ENCODE results near the gene C14orf132. TPM values are rescaled to one million over a fixed set of nuclear protein-coding genes. Genes with fewer than 3 reads are reported as not detected.

The C14orf132 gene
- total RNA-seq, 2 experiments from 2014 or later, result 2.0 to 2.4 TPM

DNA sequence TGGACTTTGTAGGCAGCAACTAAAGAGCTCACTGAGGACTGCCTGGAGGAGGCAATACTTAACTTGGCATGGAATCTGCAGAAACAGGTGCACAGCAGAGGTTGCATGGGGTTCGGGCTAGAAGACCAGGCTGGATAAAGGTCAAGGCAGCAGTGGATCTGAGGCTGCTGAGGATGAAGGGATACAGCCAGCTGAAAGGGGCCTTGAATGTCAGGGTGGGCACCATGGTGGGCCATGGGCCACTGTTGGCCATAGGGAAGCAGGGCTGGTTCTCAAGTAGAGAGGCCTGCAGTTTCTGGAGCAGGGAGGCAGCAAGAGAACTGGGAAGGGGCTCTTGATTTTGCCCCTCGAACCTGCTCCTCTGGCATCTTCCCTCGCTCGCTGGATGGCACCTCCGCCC lies 55.5 kb downstream of the C14orf132 start:
- Mint-ChIP-seq H3K27ac (no peak overlapping the region), H3K9me3 (no peaks in the 10 kb centered on the region), H3K4me3 (no peak overlapping the region), H3K27me3 (peaks cover 6% of the 10 kb centered on the region), H3K36me3 (ENCODE audit: low read depth) (no peaks in the 10 kb centered on the region), H3K4me1 (ENCODE audit: low read depth) (no peaks in the 10 kb centered on the region)
- intact Hi-C loops (cut with DNase I, micrococcal nuclease), result no loop called here
- Histone ChIP-seq H3K27me3 (ENCODE audit: control insufficient read depth in 1 of 2, insufficient read depth in 2 of 2, low read length in 2 of 2) (peaks cover 0 to 4% of the 10 kb centered on the region in 2 experiments), H3K9me3 (ENCODE audit: control insufficient read depth in 1 of 2, insufficient read depth in 1 of 2, low read length in 2 of 2) (no peaks in the 10 kb centered on the region), H3K27ac (ENCODE audit: low read depth in 1 of 2, low read length in 2 of 2) (no peak overlapping the region), H3K36me3 (ENCODE audit: insufficient read depth, low read length) (no peaks in the 10 kb centered on the region), H3K4me3 (ENCODE audit: low read length) (no peak overlapping the region), H3K4me1 (ENCODE audit: insufficient read depth, low read length) (no peaks in the 10 kb centered on the region)
- TF ChIP-seq, protein P1, sequence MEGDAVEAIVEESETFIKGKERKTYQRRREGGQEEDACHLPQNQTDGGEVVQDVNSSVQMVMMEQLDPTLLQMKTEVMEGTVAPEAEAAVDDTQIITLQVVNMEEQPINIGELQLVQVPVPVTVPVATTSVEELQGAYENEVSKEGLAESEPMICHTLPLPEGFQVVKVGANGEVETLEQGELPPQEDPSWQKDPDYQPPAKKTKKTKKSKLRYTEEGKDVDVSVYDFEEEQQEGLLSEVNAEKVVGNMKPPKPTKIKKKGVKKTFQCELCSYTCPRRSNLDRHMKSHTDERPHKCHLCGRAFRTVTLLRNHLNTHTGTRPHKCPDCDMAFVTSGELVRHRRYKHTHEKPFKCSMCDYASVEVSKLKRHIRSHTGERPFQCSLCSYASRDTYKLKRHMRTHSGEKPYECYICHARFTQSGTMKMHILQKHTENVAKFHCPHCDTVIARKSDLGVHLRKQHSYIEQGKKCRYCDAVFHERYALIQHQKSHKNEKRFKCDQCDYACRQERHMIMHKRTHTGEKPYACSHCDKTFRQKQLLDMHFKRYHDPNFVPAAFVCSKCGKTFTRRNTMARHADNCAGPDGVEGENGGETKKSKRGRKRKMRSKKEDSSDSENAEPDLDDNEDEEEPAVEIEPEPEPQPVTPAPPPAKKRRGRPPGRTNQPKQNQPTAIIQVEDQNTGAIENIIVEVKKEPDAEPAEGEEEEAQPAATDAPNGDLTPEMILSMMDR (IDR thresholded peaks at IDR 0.05), result no peak
- DNase-seq (peak in 1 of 14 experiments; percentile 5), ATAC-seq (ENCODE audit: poor library complexity) (no peak)
- ChIA-PET CTCF (no interaction called here), POLR2A (no interaction called here)

DNA sequence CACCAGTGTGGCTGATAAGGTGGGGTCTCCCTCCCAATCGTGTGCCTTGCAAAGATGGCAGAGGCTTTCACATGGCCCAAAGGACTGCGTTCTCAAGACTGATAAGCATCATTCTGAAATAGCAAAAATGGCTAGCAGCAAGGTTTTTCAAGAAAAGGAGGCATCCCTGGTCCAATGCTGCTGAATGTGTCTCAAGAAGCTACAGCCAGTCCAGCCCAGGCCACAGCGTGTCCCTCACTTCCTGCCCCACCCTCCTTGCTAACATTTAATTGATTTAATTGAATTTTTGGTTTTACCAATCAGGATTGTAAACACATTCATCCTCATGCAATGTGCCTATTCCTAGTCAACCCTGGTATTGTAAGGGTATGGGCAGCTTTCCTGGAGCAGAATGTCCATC lies 55.9 kb downstream of the C14orf132 start:
- Histone ChIP-seq H3K27ac (ENCODE audit: low read depth in 1 of 2, low read length in 2 of 2) (no peak overlapping the region), H3K36me3 (ENCODE audit: insufficient read depth, low read length) (no peaks in the 10 kb centered on the region), H3K4me1 (ENCODE audit: insufficient read depth, low read length) (no peaks in the 10 kb centered on the region), H3K27me3 (ENCODE audit: control insufficient read depth in 1 of 2, insufficient read depth in 2 of 2, low read length in 2 of 2) (peaks cover 0 to 4% of the 10 kb centered on the region in 2 experiments), H3K9me3 (ENCODE audit: control insufficient read depth in 1 of 2, insufficient read depth in 1 of 2, low read length in 2 of 2) (no peaks in the 10 kb centered on the region), H3K4me3 (ENCODE audit: low read length) (no peak overlapping the region)
- H3K36me3 Mint-ChIP-seq (ENCODE audit: low read depth), result no peaks in the 10 kb centered on the region
- TF ChIP-seq, protein P1 (IDR thresholded peaks at IDR 0.05), result no peak
- no peaks in the 10 kb centered on the region for H3K9me3 Mint-ChIP-seq
- CTCF ChIA-PET, result no interaction called here
- peaks cover 6% of the 10 kb centered on the region for H3K27me3 Mint-ChIP-seq
- intact Hi-C loops (cut with DNase I, micrococcal nuclease), result no loop called here
- POLR2A ChIA-PET, result no interaction called here
- no peak for ATAC-seq (ENCODE audit: poor library complexity)
- H3K4me3 Mint-ChIP-seq, result no peak overlapping the region
- no peak overlapping the region for H3K27ac Mint-ChIP-seq
- no peaks in the 10 kb centered on the region for H3K4me1 Mint-ChIP-seq (ENCODE audit: low read depth)
- no peak for DNase-seq

DNA sequence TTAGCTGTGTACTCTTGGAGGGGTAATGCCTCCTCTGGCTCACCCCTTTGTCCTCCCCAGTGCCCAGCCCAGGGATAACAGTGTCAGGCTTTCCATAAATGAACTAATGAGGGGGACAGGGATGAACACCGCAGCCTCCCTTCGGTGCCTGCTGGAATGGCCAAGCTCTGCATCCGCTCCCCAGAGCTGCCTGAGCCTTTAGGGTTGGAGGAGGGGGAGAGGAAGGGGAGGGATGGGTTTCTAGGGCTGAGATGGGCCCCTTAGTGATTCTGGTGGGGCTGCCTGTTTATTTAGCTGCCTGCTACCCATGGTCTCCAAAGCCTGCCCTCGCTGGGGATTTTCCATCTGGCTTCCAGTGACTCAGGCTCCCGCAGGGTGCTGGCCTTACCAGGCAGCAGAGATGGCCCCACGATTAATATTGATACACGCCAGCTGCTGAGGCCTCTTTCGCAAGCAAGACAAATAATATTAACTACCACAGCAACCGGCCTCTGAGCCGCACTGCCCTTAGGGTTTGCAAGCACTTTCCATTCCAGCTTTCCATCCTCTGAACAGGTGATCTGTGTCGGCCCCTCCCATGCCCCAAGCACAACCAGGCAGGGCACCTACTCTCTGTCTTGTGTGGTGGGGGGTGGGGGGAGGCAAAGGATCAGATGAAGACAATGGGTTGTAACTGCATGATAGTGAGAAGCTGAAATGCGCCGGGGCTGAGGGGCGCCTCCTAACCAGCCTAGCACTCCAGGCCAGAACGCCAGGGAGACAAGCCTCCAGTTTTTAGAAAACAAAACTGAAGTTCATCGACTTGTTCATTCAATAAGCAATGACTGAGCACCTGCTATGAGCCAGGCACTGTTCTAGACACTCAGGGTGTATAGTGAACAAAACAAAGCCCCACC lies 56.7 kb downstream of the C14orf132 start:
- no peaks in the 10 kb centered on the region for H3K36me3 ChIP-seq (ENCODE audit: insufficient read depth, low read length)
- DNase-seq (peak in 1 of 14 experiments; percentile 16), ATAC-seq (ENCODE audit: poor library complexity) (no peak)
- no peak overlapping the region for H3K27ac ChIP-seq (ENCODE audit: low read depth in 1 of 2, low read length in 2 of 2)
- TF ChIP-seq, protein P1 (IDR thresholded peaks at IDR 0.05), result no peak
- H3K4me1 ChIP-seq (ENCODE audit: insufficient read depth, low read length), result peaks cover 2% of the 10 kb centered on the region
- H3K4me3 ChIP-seq (ENCODE audit: low read length), result no peak overlapping the region
- H3K4me3 Mint-ChIP-seq, result no peak overlapping the region
- intact Hi-C loops (cut with DNase I, micrococcal nuclease), result no loop called here
- H3K4me1 Mint-ChIP-seq (ENCODE audit: low read depth), result peaks cover 6% of the 10 kb centered on the region
- H3K36me3 Mint-ChIP-seq (ENCODE audit: low read depth), result no peaks in the 10 kb centered on the region
- POLR2A ChIA-PET, result no interaction called here
- H3K27ac Mint-ChIP-seq, result no peak overlapping the region
- CTCF ChIA-PET, result no interaction called here
- H3K27me3 Mint-ChIP-seq, result peaks cover 6% of the 10 kb centered on the region
- peaks cover 0 to 4% of the 10 kb centered on the region in 2 experiments for H3K27me3 ChIP-seq (ENCODE audit: control insufficient read depth in 1 of 2, insufficient read depth in 2 of 2, low read length in 2 of 2)
- no peaks in the 10 kb centered on the region for H3K9me3 Mint-ChIP-seq
- no peaks in the 10 kb centered on the region for H3K9me3 ChIP-seq (ENCODE audit: control insufficient read depth in 1 of 2, insufficient read depth in 1 of 2, low read length in 2 of 2)

All from CD4-positive, alpha-beta T cell (primary cell).